ENCODE results near the gene GPR31. TPM values are rescaled to one million over a fixed set of nuclear protein-coding genes. Genes with fewer than 3 reads are reported as not detected.

The GPR31 gene
- total RNA-seq, 1 donor from 2014 or later: not detected

DNA sequence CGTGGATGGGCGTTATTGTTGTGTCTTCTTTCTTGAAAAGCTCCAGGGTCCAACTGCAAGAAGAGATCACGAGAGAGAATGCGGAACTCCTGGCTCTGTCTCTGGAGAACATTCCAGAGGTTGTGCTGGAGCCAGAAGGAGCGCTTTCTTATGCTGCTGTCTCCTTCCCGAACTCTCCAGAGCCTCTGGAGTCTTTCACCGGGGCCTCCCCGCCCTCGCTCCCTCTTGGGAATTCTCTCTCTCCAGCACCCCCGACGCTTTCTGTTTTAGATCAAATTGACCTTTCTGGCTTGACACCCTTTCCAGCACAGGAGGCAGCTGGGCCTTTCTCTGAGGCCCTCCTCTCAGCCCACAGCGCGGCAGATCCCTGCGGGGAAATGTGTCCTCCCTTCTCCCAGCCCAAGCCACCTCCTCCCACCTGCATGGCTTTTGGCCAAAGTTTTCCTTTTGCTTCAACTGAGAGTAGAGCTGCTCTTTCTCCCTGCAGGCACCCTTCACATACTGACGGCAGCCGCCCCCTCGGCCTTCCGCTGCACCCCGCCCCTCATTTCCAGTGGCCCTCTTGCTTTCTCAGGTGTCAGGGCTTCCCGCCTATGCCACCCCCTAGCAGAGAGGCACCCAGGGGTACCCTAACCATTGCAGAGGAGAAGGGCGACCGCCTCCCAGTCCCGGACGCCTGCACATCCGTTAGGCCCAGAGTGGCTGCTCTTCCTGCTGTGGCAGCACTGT lies 41.5 kb downstream of the GPR31 start:
- no peaks in the 10 kb centered on the region for H3K36me3 Mint-ChIP-seq
- H3K4me1 Mint-ChIP-seq (ENCODE audit: unreplicated experiment): peaks cover 10% of the 10 kb centered on the region
- H3K27me3 Mint-ChIP-seq: peaks cover 27% of the 10 kb centered on the region
- TF ChIP-seq, protein P1, sequence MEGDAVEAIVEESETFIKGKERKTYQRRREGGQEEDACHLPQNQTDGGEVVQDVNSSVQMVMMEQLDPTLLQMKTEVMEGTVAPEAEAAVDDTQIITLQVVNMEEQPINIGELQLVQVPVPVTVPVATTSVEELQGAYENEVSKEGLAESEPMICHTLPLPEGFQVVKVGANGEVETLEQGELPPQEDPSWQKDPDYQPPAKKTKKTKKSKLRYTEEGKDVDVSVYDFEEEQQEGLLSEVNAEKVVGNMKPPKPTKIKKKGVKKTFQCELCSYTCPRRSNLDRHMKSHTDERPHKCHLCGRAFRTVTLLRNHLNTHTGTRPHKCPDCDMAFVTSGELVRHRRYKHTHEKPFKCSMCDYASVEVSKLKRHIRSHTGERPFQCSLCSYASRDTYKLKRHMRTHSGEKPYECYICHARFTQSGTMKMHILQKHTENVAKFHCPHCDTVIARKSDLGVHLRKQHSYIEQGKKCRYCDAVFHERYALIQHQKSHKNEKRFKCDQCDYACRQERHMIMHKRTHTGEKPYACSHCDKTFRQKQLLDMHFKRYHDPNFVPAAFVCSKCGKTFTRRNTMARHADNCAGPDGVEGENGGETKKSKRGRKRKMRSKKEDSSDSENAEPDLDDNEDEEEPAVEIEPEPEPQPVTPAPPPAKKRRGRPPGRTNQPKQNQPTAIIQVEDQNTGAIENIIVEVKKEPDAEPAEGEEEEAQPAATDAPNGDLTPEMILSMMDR (conservative IDR thresholded peaks at IDR 0.05): no peak
- no peak overlapping the region for H3K27ac Mint-ChIP-seq
- no peak for DNase-seq (ENCODE audit: extremely low spot score, unreplicated experiment)
- peaks cover 4% of the 10 kb centered on the region for H3K9me3 Mint-ChIP-seq
- H3K4me3 Mint-ChIP-seq: no peak overlapping the region

DNA sequence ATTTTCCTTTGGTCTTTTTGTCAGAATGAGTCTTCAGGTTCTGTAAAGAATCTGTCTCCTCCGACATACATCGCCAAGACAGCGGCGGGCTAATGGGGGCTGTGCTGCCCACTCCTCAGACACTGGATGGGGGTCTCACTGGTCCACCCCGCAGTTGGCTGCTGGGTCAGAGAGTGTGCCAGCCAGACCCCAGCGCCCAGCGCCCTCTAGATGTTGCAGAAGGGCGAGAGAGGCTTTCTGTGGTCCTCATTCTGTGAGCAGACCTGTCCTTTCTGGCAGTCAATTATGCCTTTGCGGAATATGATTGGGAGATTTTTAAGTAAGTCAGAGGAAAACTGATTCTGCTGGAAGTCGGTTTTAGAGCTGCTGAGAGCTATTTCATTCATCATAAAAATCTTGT lies 42.7 kb downstream of the GPR31 start:
- no peaks in the 10 kb centered on the region for H3K9me3 Mint-ChIP-seq
- H3K27ac Mint-ChIP-seq: no peak overlapping the region
- no peak overlapping the region for H3K4me3 Mint-ChIP-seq
- no peak for DNase-seq (ENCODE audit: extremely low spot score, unreplicated experiment)
- H3K4me1 Mint-ChIP-seq (ENCODE audit: unreplicated experiment): peaks cover 10% of the 10 kb centered on the region
- H3K27me3 Mint-ChIP-seq: peaks cover 28% of the 10 kb centered on the region
- TF ChIP-seq, protein P1 (conservative IDR thresholded peaks at IDR 0.05): no peak
- H3K36me3 Mint-ChIP-seq: no peaks in the 10 kb centered on the region

DNA sequence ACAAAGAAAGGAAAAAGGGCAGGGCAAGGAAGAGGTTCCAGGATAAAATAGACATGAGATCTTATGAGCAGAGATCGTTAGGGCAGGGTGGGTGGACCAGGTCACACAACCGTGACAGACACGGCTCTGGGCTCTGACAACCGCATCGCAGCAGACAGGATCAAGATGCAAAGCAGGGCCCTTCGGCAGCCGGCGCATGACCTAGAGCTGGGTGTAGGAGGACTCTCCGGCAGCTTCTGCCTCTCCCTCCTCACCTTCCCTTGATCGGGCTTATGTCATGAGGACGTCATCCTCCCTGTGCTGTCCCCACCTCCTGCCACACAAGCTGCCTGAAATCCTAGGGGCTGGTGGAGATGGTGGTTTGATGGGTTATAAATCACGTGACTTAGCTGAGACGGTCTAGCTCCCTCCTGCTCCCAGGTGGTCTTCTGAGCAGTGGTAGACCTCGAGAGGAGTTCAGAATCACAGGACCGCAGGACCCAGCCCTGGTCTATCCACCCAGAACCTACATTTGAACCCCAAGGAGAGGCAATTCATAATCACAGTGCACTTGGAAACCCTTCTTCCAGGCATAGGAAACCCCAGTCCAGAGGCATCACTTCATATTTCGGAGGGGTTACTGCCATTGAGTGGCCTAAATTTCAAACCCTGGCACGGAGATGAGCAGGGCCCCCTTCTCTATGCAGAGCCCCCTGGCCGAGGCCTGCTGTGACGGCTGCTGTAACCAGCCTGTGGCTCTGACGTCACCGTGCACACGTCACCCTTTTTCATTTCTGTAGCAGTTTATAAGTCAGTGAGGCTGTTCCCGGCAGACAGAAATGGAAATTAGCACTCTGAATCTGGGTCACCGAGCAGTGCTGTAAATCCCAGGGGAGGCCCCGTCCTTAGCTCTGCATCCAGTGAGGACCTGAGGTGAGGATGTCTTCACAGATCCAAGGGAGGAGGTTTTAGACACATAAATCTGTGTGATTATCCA lies 43.6 kb downstream of the GPR31 start:
- DNase-seq (ENCODE audit: extremely low spot score, unreplicated experiment): no peak
- no peaks in the 10 kb centered on the region for H3K9me3 Mint-ChIP-seq

DNA sequence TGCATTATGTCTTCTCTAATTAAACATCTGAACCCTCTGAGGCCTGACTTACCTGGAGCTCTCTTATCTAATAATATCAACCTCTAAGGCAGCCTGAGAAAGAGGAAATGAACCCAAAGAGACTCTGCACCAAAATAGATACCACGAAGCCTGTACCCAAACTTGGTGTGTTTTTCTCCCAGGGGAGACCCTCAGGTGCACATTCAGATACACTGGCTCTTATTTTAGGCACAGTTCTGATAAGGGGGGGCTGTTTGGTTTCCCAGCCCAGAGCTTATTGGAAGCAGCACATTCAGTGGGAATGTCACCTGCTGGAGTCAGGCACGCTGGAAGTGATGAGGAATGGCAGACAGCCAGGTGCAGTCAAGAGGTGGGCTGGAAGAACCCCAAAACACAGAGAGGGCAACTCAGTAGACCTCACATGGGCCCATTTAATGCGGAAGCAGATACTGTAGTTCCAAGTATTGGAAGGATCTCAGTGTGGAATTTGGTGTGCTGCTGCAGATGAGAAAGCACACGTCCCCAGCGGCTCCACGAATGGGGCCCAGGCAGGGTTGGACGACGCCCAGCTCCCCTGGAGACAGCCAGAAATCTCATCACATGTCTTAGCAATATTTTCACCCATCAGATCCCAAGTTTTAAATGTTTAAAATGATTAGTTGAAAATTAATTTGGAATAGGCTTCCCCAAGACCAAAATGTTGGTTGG lies 44.6 kb downstream of the GPR31 start:
- Mint-ChIP-seq H3K4me3 (no peak overlapping the region), H3K36me3 (no peaks in the 10 kb centered on the region), H3K27me3 (peaks cover 33% of the 10 kb centered on the region), H3K9me3 (no peaks in the 10 kb centered on the region), H3K4me1 (ENCODE audit: unreplicated experiment) (peaks cover 10% of the 10 kb centered on the region), H3K27ac (no peak overlapping the region)
- TF ChIP-seq, protein P1 (conservative IDR thresholded peaks at IDR 0.05): no peak
- DNase-seq (ENCODE audit: extremely low spot score, unreplicated experiment): no peak

More for the DNA sequence above, 43.6 kb downstream of the GPR31 start:
- Mint-ChIP-seq H3K27ac (no peak overlapping the region), H3K4me3 (no peak overlapping the region), H3K27me3 (peaks cover 33% of the 10 kb centered on the region), H3K36me3 (no peaks in the 10 kb centered on the region), H3K4me1 (ENCODE audit: unreplicated experiment) (peaks cover 10% of the 10 kb centered on the region)
- TF ChIP-seq, protein P1 (conservative IDR thresholded peaks at IDR 0.05): no peak

DNA sequence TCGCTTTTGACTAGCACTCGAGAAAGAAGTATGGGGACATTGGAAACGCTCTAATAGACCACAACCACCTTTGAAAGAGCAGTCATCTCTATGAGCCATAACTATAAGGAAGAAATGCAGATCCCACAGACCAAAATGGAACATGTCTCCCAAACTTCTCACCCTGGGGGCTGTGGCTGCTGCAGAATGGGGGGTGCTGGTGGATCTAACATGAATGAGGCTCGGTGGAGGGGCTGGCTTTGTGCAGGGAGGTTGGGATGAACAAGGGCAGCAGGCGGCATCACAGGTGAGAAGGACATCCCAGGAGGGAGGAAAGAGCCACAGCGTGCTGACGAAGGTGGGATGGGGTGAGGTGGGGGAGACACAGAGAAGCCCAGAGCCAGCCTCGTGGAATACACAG lies 45.4 kb downstream of the GPR31 start:
- no peak overlapping the region for H3K4me3 Mint-ChIP-seq
- TF ChIP-seq, protein P1 (conservative IDR thresholded peaks at IDR 0.05): no peak
- H3K9me3 Mint-ChIP-seq: no peaks in the 10 kb centered on the region
- H3K27ac Mint-ChIP-seq: no peak overlapping the region
- H3K27me3 Mint-ChIP-seq: peaks cover 33% of the 10 kb centered on the region
- H3K4me1 Mint-ChIP-seq (ENCODE audit: unreplicated experiment): peaks cover 10% of the 10 kb centered on the region
- no peaks in the 10 kb centered on the region for H3K36me3 Mint-ChIP-seq
- no peak for DNase-seq (ENCODE audit: extremely low spot score, unreplicated experiment)

Measured in type B pancreatic cell (in vitro differentiated cells).